CMK (cell line): ENCODE data around the gene EZR.

Source experiments
- DNase-seq: peaks from one replicate; pipeline ENCODE4 v3.0.0-alpha.2; 2010; ENCODE audit warnings: low read depth

Gene EZR

GRCh38 chr6:158817728-158818580, 1.2 kb downstream of the EZR start:
- no peak for DNase-seq

DNA sequence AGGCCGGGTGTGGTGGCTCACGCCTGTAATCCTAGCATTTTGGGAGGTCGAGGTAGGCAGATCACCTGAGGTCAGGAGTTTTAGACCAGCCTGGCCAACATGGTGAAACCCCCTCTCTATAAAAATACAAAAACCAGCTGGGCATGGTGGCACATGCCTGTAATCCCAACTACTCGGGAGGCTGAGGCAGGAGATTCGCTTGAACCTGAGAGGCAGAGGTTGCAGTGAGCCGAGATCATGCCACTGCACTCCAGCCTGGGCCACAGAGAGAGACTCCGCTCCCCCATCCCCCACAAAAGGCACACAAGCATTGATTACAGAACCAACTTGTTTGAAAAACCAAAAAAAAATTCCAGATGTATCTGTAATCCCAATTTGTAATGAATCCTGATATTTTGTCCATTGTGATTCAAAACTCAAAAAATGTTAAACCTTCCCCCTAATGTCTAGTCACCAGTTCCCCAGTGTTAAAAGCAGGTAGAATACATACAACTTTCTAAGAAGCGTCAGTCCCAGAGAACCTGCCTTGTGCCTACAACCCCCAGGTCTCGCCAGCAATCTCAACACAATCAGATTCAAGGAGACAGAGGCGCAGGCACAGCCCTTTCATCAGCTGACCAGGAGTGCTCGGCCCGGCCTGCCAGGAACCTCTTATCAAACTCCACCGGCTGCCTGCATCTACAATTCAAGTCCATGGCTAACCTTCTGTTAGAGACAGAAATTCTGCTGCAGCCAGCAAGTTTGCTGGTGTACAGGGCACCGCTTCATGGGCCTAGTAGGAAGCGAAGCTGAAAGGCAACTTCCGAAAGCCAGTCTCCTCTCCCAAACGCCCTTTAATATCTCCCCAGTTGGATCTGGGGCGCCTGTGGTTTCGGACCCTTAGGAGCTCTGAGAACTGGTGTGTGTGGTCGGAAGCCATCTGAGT, 2.1 kb downstream of the EZR start:
- DNase-seq: no peak

DNA sequence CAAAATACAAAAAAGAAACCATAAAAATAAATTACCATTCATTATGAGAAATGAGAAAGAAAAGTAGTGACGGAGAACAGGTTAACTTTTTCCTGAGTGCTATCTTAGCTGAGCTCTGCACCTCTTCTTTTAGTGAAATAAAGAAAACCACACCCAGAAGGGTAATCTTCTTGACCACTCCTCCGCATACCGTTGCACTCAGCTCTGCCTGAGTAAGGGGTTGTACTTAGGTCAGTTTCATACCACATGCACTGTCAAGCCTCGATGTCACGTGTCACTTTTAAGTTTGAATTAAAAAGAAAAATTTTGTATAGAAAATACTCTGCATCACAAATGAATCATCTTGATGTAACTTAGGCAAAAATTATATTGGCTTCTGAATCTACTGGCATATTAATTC, 2.8 kb downstream of the EZR start:
- no peak for DNase-seq

GRCh38 chr6:158815907-158816306, 3.3 kb downstream of the EZR start:
- DNase-seq: no peak

- no peak for DNase-seq
Measured at GRCh38 chr6:158815379-158815724, 3.8 kb downstream of the EZR start.

DNA sequence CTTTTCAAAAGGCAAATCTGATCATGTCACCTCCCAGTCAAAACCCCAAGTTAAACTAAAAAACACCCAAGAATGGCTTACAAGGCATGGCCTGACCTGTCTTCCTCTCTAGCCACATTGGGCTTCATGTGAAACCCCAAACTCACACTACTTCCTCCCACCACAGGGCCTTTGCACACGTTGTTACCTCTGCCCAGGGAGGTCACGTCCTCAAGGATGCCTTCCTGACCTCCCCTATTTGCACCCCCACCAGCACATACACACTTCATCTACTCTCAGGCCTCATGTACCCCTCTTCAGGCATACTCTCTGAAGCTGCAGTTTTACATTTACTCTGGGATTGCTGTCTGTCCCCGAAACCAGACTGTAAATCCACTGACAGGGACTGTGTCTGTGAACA, 6.1 kb downstream of the EZR start:
- DNase-seq: no peak

DNA sequence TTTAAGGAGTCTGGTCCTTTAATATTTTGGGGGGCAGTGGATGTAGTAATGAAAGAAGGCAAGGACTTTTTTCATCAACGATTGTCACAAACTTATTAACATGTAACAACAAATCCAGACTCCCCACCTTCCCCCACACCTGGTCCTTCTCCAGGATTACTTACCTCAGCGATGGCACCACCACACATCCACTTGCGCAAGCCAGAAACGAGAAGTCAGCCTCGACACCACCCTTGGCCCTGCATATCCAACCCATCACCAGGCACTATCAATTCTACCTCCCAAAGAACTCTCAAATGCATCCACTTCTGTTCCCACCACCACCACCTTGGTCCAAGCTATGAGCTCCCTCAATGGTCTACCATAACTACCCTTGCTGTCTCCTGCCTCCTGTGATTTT, 6.6 kb downstream of the EZR start:
- DNase-seq: no peak

DNA sequence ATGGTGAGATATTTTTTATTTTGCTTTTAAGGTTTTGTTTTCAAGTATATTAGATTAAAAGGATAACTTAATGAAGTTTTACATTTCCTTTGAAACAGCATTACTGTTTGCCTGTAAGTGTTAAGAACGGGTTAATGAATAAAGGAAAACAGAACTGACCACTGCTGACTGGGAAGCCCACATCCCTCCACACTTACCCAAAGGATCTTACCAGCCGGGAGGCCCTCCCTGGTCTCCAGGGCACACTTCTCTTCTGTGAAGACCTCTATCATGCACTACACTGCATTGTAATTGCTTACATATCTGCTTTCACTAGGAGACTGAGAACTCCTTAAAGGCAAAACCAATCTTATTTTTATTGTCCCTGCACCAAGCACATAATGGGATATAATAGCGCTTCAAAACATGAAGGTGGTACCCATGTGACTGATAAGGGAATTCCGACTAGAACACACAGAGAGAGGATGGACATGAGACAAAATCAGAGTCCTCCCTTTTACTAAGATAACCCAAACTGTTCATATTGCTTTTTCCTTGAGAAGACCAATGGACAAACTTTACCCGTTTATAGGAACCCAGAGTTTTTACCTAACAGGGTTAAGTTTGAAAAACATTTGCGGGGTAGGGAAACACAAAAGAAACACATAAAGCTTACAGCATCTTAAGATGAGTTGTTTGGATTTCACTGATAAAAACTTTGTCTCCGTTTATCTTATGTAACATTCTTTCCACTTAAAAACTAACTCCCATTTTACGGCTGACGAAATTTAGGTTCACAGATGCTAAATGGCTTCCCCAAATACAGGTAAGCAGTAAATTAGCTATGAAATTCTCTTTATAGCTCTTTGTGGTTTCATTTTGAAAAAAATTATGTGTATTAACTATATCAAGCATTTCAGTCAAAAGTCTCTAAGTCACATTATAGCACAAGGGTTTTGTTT, 8.7 kb downstream of the EZR start:
- no peak for DNase-seq

GRCh38 chr6:158808941-158809678, 10.1 kb downstream of the EZR start:
- DNase-seq: no peak

DNA sequence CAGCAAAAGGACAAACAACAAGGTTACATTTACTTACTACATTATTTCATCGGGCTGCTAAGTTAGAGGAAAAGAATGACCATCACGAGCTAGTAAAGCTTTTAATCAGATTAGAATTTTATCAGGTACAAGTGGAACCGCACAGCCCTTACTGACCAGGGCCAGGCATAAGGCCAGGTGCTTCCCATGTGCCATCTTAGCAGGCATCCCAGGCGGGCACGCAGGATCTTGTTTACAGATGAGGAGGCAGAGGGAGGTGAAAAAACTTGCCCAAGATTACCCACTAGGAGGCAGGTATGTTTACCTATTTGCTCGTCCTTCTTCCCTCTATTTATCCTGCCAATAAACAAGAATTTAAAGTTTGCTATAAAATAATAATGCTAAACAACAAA, 10.7 kb downstream of the EZR start:
- no peak for DNase-seq

GRCh38 chr6:158807515-158808441, 11.4 kb downstream of the EZR start:
- DNase-seq: no peak

DNA sequence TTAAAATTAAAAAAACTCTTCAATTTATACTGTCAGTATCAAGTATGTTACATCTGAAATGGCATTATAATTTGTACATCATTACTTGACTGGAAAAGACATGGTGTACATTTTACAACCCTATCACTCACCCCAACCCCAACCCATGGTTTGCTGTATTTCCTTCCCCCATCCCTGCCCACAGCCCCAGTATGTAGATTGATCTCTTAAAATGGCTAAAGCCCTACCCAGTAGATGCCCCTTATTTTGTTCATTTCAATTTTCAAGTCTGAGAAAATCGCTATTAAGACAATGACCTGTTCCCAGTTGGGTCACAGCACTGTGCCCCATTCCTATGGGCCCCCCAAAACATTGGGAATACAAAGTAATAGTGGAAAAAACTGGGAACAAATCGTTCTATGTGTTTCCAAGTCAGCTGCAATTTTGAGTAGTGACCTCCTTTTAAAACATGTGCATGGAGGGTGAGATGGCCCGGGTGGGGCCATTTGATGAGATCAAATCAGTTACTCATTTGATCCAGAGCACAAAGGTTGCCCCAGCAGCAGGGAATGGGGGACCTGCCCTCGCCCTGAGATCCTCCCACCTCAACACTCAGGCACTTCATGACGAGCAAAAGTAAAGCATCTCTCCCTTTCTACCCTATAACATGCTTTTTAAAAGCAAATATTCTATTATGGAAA, 13.3 kb downstream of the EZR start:
- DNase-seq: no peak

DNA sequence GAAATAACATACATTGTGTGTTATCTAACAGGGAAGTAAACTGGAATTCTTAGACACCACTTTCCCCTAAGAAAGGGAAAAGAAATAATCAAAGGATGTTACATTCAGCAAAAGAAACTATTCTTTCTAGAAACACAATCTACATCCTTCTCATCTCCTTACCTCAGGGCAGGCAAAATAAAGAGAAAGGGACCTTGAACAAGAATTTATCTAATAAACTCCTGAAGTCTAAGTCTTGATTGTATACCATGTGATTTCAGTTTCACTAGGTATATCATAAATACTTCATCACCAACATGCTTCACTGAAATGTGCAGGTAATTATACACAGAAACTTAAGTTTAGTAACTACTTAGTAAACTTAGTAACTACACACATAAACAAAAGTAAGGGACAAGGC, 15.0 kb downstream of the EZR start:
- no peak for DNase-seq

- no peak for DNase-seq
Measured at GRCh38 chr6:158803733-158804143, 15.4 kb downstream of the EZR start.

GRCh38 chr6:158801655-158802294, 17.4 kb downstream of the EZR start:
- DNase-seq: no peak

- DNase-seq: no peak
Measured at GRCh38 chr6:158799051-158799792, 19.9 kb downstream of the EZR start.

DNA sequence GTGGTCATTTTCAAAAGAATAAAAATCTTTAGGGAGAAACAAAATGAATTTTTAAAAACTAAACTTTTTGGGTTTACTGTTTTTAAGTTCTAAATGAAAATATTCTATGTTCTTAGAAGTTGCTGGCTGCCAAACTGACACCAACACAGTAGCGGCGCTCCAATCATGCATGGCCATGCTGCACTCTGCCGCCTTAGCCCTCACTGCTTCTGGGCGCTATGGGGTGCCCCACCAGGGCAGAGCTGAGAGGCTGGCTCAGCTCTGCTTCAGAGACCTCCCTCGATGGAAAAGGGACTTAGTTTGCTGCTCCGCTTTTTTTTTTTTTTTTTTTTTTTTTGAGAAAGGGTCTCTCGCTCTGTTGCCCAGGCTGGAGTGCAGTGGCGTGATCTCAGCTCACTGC, 20.9 kb downstream of the EZR start:
- no peak for DNase-seq
